Loucy (cell line): ENCODE measurements around the gene ZNF608.

Experiments used
- H2AFZ ChIP-seq: fragments of 200-600 bp; sonication (generic); 2 replicates; pipeline ENCODE4 v1.6.0; 2016; ENCODE audit warnings: antibody characterized with exemption, mild to moderate bottlenecking, low read length, moderate library complexity
- H3F3A ChIP-seq: fragments of 200-600 bp; 2 replicates; pipeline ENCODE4 v1.6.0; 2016; ENCODE audit warnings: antibody characterized with exemption, low read depth, mild to moderate bottlenecking
- H3K27me3 ChIP-seq: fragments of 200-600 bp; sonication (generic); 2 replicates; pipeline ENCODE4 v1.6.1; 2014; ENCODE audit warnings: low read length, mild to moderate bottlenecking; ENCODE audit not compliant: insufficient read depth, poor library complexity, severe bottlenecking
- H3K36me3 ChIP-seq: fragments of 200-600 bp; sonication (generic); 2 replicates; pipeline ENCODE4 v1.6.1; 2016; ENCODE audit warnings: low read length; ENCODE audit not compliant: insufficient read depth
- H3K4me1 ChIP-seq: fragments of 200-600 bp; sonication (generic); 2 replicates; pipeline ENCODE4 v1.5.1; 2014; ENCODE audit warnings: low read length, mild to moderate bottlenecking; ENCODE audit not compliant: insufficient read depth, poor library complexity, severe bottlenecking
- H3K4me2 ChIP-seq: fragments of 200-600 bp; sonication (generic); 2 replicates; pipeline ENCODE4 v1.6.0; 2014; ENCODE audit warnings: antibody characterized with exemption, low read length, low read depth, mild to moderate bottlenecking; ENCODE audit not compliant: poor library complexity, severe bottlenecking
- H3K4me3 ChIP-seq: fragments of 200-600 bp; sonication (generic); 2 replicates; pipeline ENCODE4 v1.5.1; 2014; ENCODE audit warnings: low read length, mild to moderate bottlenecking, mixed read lengths; ENCODE audit not compliant: poor library complexity, severe bottlenecking
- H3K79me2 ChIP-seq: fragments of 200-600 bp; sonication (generic); 2 replicates; pipeline ENCODE4 v1.6.1; 2014; ENCODE audit warnings: low read length; ENCODE audit not compliant: insufficient read depth
- H3K9ac ChIP-seq: fragments of 200-600 bp; sonication (generic); 2 replicates; pipeline ENCODE4 v1.6.0; 2014; ENCODE audit warnings: mild to moderate bottlenecking, low read depth, low read length, moderate library complexity; ENCODE audit not compliant: poor library complexity, severe bottlenecking
- H3K9me2 ChIP-seq: fragments of 200-600 bp; sonication (generic); replicated peaks from 2 replicates; pipeline ENCODE4 v1.6.1; 2016; ENCODE audit warnings: low read depth, low read length, mixed read lengths
- H3K9me3 ChIP-seq: fragments of 200-600 bp; sonication (generic); 2 replicates; pipeline ENCODE4 v1.6.1; 2014; ENCODE audit warnings: mild to moderate bottlenecking, antibody characterized with exemption, low read length, low read depth; ENCODE audit not compliant: insufficient read depth
- H4K20me1 ChIP-seq: fragments of 200-600 bp; sonication (generic); 2 replicates; pipeline ENCODE4 v1.6.0; 2014; ENCODE audit warnings: antibody characterized with exemption, low read length, mild to moderate bottlenecking; ENCODE audit not compliant: insufficient read depth, poor library complexity, severe bottlenecking
- EZH2phosphoT487 ChIP-seq: fragments of 200-600 bp; IDR thresholded peaks from 2 replicates; pipeline ENCODE4 v1.6.1; 2018; ENCODE audit warnings: antibody characterized with exemption, mild to moderate bottlenecking, moderate library complexity, borderline replicate concordance
- TF ChIP-seq, protein P1 (sequence below): fragments of 200-600 bp; sonication (generic); conservative IDR thresholded peaks from 2 replicates; pipeline ENCODE4 v1.5.1; 2014; ENCODE audit warnings: mild to moderate bottlenecking, antibody characterized with exemption, low read length

ZNF608 gene

DNA sequence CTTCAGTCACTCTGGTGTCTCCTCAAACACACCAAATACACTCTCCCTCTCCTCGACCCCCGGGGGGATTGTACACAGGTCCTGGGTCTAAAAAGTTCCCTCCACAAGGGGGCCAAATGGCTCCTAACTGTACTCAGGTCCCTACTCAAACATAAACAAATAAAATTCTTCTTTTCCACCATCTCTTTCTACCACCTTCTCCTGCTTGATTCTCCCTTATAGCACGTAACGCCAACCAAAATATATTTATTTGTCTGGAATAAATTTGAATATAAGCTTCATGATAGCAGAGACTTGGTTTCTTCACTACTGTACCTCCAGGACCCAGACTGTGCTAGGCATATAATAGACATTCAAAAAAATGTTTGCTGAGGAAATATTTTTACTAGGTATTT is 21.4 kb downstream of the ZNF608 start:
- Histone ChIP-seq H3K9me2 (no peaks in the 10 kb centered on the region), H3K36me3 (no peaks in the 10 kb centered on the region), H2AFZ (peak overlapping the region; percentile 1; the same call in 1 of the 2 replicates), H3F3A (no peaks in the 10 kb centered on the region), H3K79me2 (no peaks in the 10 kb centered on the region), H3K27me3 (no peaks in the 10 kb centered on the region), H3K9ac (no peak overlapping the region), H3K4me2 (no peak overlapping the region), H4K20me1 (no peaks in the 10 kb centered on the region), H3K4me1 (no peaks in the 10 kb centered on the region), H3K4me3 (no peak overlapping the region), H3K9me3 (no peaks in the 10 kb centered on the region)
- no peak for TF ChIP-seq EZH2phosphoT487
- TF ChIP-seq, protein P1, sequence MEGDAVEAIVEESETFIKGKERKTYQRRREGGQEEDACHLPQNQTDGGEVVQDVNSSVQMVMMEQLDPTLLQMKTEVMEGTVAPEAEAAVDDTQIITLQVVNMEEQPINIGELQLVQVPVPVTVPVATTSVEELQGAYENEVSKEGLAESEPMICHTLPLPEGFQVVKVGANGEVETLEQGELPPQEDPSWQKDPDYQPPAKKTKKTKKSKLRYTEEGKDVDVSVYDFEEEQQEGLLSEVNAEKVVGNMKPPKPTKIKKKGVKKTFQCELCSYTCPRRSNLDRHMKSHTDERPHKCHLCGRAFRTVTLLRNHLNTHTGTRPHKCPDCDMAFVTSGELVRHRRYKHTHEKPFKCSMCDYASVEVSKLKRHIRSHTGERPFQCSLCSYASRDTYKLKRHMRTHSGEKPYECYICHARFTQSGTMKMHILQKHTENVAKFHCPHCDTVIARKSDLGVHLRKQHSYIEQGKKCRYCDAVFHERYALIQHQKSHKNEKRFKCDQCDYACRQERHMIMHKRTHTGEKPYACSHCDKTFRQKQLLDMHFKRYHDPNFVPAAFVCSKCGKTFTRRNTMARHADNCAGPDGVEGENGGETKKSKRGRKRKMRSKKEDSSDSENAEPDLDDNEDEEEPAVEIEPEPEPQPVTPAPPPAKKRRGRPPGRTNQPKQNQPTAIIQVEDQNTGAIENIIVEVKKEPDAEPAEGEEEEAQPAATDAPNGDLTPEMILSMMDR, result peak; percentile 34; the same call in 1 of the 2 replicates

DNA sequence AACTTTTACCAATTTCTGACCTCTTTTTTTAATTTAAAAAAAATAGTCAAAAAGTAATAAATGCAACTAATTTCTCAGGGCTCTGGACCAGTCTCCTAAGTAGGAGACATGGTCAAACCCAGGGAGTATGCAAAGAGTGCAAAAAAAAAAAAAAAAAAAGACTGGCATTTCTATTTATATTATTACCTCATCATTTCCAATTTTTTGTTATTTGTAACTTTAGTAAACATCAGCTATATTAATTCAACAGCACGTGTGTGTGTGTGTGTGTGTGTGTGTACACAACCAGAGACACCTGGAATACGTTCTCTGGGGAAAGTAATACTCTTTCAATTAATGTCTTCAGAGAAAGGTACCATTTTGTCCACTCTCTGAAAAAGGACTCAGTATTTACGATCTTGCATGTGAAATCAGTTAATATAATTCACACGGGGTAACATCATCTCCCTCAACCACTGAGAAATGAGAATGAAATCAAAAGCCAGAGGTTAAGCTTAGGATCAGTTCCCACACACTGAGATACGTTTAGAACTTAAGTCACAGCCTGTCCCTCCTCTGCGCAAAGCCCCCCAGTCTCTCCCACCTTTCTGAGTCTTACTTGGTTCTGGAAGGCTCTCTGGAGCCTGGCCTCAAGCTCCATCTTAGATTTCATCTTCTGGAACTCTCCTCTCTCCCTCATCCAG is 21.9 kb downstream of the ZNF608 start:
- H4K20me1 ChIP-seq, result no peaks in the 10 kb centered on the region
- H3K4me1 ChIP-seq, result no peaks in the 10 kb centered on the region
- no peaks in the 10 kb centered on the region for H3K9me3 ChIP-seq
- H3F3A ChIP-seq, result no peaks in the 10 kb centered on the region
- no peaks in the 10 kb centered on the region for H3K36me3 ChIP-seq
- H3K27me3 ChIP-seq, result no peaks in the 10 kb centered on the region
- peak overlapping the region; percentile 1; the same call in 1 of the 2 replicates for H2AFZ ChIP-seq
- no peak overlapping the region for H3K4me2 ChIP-seq
- no peak for TF ChIP-seq EZH2phosphoT487
- TF ChIP-seq, protein P1, result no peak
- H3K9ac ChIP-seq, result no peak overlapping the region
- H3K4me3 ChIP-seq, result no peak overlapping the region
- no peaks in the 10 kb centered on the region for H3K79me2 ChIP-seq
- no peaks in the 10 kb centered on the region for H3K9me2 ChIP-seq

DNA sequence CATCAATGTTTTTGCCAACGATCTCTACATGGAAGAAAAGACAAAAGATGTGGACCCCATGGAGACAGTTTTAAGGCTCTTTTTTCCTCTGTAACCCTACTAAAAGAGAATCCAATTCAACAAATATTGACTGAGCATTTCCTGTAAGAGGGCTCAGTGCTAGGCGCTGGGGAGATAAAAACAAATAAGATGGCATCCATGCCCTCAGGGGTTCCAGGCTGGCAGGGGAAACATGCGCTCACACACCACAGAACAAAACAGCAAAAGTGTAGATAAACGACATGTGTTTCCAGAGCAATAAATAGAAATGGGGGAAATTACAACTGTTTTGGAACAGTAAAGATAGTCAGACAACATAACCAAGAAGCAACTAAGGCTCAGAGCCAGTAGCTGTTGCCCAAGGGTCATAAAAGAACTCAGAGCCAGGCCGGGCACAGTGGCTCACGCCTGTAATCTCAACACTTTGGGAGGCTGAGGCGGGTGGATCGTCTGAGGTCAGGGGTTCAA is 25.2 kb downstream of the ZNF608 start:
- Histone ChIP-seq H3F3A (no peaks in the 10 kb centered on the region), H3K9ac (no peak overlapping the region), H3K4me2 (no peak overlapping the region), H3K4me3 (no peak overlapping the region), H2AFZ (no peak overlapping the region), H3K4me1 (no peaks in the 10 kb centered on the region), H3K9me3 (no peaks in the 10 kb centered on the region), H3K27me3 (no peaks in the 10 kb centered on the region), H3K9me2 (no peaks in the 10 kb centered on the region), H3K36me3 (no peaks in the 10 kb centered on the region), H4K20me1 (no peaks in the 10 kb centered on the region), H3K79me2 (no peaks in the 10 kb centered on the region)
- TF ChIP-seq EZH2phosphoT487, result no peak
- TF ChIP-seq, protein P1, result no peak
